CD4-positive, alpha-beta T cell (primary cell): ENCODE data around the gene CCL16. TPM values are rescaled to one million over a fixed set of nuclear protein-coding genes. Genes with fewer than 3 reads are reported as not detected.

Experiments
- ATAC-seq: fragments of 200-7000 bp; cut with Tn5 transposase; one replicate; pipeline ENCODE4 v1.10.0; 2022; ENCODE audit warnings: mild to moderate bottlenecking; ENCODE audit not compliant: poor library complexity
- CTCF ChIA-PET: fragments of 350-600 bp; sonication (Branson Sonifier 250); formaldehyde crosslinking; loops from one replicate; lab custom pipeline; 2021; ENCODE audit warnings: antibody characterized with exemption, inconsistent platforms; lab: Charles Lee
- POLR2A ChIA-PET: fragments of 350-600 bp; sonication (Branson Sonifier 250); formaldehyde crosslinking; loops from one replicate; lab custom pipeline; 2021; ENCODE audit warnings: antibody characterized with exemption, inconsistent platforms; lab: Charles Lee
- DNase-seq, 14 experiments: peaks; one replicate each; pipeline ENCODE4 v3.0.0-alpha.2; 2013 to 2020; ENCODE audit warnings: mixed read lengths in 2 of 14
- H3K27ac ChIP-seq, 2 donors: one replicate each; pipeline versions ENCODE4 v1.5.1 to v1.7.0; 2013; ENCODE audit warnings: low read length in 2 of 2, low read depth in 1 of 2, mild to moderate bottlenecking in 1 of 2
- H3K27me3 ChIP-seq, 2 experiments: 1 replicate in 1 of 2; 2 replicates in 1 of 2; pipeline versions ENCODE4 v1.6.1 to v1.7.0; 2013; ENCODE audit warnings: low read length in 2 of 2, control low read depth in 1 of 2, mild to moderate bottlenecking in 1 of 2, moderate library complexity in 1 of 2; ENCODE audit not compliant: insufficient read depth in 2 of 2, control insufficient read depth in 1 of 2
- H3K36me3 ChIP-seq: one replicate; pipeline ENCODE4 v1.6.1; 2013; ENCODE audit warnings: low read length, control low read depth; ENCODE audit not compliant: insufficient read depth
- H3K4me1 ChIP-seq: one replicate; pipeline ENCODE4 v1.6.1; 2013; ENCODE audit warnings: low read length, control low read depth; ENCODE audit not compliant: insufficient read depth
- H3K4me3 ChIP-seq: one replicate; pipeline ENCODE4 v1.5.1; 2013; ENCODE audit warnings: mild to moderate bottlenecking, low read length, moderate library complexity
- H3K9me3 ChIP-seq, 2 experiments: 1 replicate in 1 of 2; 2 replicates in 1 of 2; pipeline versions ENCODE4 v1.6.1 to v1.7.0; 2013; ENCODE audit warnings: low read length in 2 of 2, mild to moderate bottlenecking in 2 of 2, control low read depth in 1 of 2, moderate library complexity in 1 of 2; ENCODE audit not compliant: control insufficient read depth in 1 of 2, insufficient read depth in 1 of 2
- H3K27ac Mint-ChIP-seq: one replicate; pipeline ENCODE4 v1.8.0; 2020; ENCODE audit warnings: mixed read lengths
- H3K27me3 Mint-ChIP-seq: one replicate; pipeline ENCODE4 v1.8.0; 2021; ENCODE audit warnings: mixed read lengths
- H3K36me3 Mint-ChIP-seq: one replicate; pipeline ENCODE4 v1.8.0; 2021; ENCODE audit warnings: low read depth, mixed read lengths
- H3K4me1 Mint-ChIP-seq: one replicate; pipeline ENCODE4 v1.8.0; 2021; ENCODE audit warnings: low read depth, mixed read lengths
- H3K4me3 Mint-ChIP-seq: one replicate; pipeline ENCODE4 v1.8.0; 2020; ENCODE audit warnings: mild to moderate bottlenecking, mixed read lengths
- H3K9me3 Mint-ChIP-seq: one replicate; pipeline ENCODE4 v1.8.0; 2020; ENCODE audit warnings: mixed read lengths
- intact Hi-C, 2 experiments: fragments of 100-400 bp; cut with DNase I in 1 of 2; cut with micrococcal nuclease in 1 of 2; formaldehyde crosslinking; loops; one replicate each; pipeline versions ENCODE4 v1.15.1 to v1.9.0; 2023 to 2025; cut with DNase I, micrococcal nuclease
- total RNA-seq, 174 experiments: library from RNA in 2 of 174; stranded (reverse) in 2 of 174; gene quantifications; one replicate each; pipeline ENCODE4 v1.2.3 and lab custom pipeline; 2021 to 2026
- TF ChIP-seq, protein P1 (sequence below): fragments of 200-600 bp; IDR thresholded peaks from one replicate; pipeline ENCODE4 v1.8.0; 2022; ENCODE audit warnings: antibody characterized with exemption, mild to moderate bottlenecking

CCL16 gene
- total RNA-seq, 2 experiments from 2014 or later = not detected

DNA sequence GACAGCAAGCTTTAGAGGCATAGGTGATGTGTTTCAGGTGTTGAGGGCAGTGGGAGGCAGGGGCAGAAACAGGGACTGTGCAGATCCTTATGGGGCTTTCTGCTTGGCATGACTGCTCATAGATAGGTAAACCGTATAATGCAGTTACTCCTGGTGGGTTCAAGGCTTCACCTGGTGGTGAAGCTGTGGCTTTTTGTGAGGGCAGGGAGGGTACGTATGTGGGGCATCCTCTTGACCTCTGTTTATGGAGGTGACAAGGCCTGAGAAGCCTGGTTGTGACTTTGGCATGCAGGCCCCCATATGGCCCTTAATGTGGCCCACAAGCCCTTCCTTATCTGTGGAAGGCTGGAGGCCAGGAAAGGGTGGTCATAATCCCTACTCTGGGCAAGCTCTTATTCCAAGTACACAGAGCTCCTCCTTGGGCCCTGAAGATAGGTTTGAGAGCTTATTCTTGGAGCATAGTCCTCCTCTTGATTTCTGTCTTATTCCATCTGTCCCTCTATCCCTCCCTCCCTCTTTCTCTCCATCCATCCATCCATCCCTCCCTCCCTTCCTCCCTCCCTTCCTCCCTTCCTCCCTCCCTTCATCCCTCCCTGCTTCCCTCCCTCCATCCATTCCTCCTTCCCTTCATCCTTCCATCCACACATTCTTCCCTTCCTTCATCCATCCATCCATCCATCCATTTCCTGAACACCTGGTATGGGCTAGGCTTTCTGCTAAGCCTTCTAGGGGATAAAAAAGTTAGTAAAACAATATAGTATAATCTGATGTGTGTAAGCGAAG, 1.3 kb upstream of the CCL16 start:
- Mint-ChIP-seq H3K4me3 (no peak overlapping the region), H3K27me3 (peaks cover 19% of the 10 kb centered on the region), H3K27ac (no peak overlapping the region), H3K9me3 (no peaks in the 10 kb centered on the region), H3K4me1 (no peaks in the 10 kb centered on the region), H3K36me3 (no peaks in the 10 kb centered on the region)
- POLR2A ChIA-PET = no interaction called here
- H3K4me3 ChIP-seq = no peak overlapping the region
- no peaks in the 10 kb centered on the region for H3K9me3 ChIP-seq
- no peak for DNase-seq
- H3K4me1 ChIP-seq = no peaks in the 10 kb centered on the region
- CTCF ChIA-PET = no interaction called here
- intact Hi-C loops = no loop called here
- no peaks in the 10 kb centered on the region for H3K36me3 ChIP-seq
- no peak for ATAC-seq
- no peaks in the 10 kb centered on the region for H3K27me3 ChIP-seq
- H3K27ac ChIP-seq = no peak overlapping the region
- TF ChIP-seq, protein P1, sequence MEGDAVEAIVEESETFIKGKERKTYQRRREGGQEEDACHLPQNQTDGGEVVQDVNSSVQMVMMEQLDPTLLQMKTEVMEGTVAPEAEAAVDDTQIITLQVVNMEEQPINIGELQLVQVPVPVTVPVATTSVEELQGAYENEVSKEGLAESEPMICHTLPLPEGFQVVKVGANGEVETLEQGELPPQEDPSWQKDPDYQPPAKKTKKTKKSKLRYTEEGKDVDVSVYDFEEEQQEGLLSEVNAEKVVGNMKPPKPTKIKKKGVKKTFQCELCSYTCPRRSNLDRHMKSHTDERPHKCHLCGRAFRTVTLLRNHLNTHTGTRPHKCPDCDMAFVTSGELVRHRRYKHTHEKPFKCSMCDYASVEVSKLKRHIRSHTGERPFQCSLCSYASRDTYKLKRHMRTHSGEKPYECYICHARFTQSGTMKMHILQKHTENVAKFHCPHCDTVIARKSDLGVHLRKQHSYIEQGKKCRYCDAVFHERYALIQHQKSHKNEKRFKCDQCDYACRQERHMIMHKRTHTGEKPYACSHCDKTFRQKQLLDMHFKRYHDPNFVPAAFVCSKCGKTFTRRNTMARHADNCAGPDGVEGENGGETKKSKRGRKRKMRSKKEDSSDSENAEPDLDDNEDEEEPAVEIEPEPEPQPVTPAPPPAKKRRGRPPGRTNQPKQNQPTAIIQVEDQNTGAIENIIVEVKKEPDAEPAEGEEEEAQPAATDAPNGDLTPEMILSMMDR = no peak

GRCh38 chr17:35981908-35982330, 622 bp upstream of the CCL16 start:
- H3K9me3 Mint-ChIP-seq = no peaks in the 10 kb centered on the region
- POLR2A ChIA-PET = no interaction called here
- no peak overlapping the region for H3K4me3 Mint-ChIP-seq
- TF ChIP-seq, protein P1 = no peak
- H3K27ac Mint-ChIP-seq = no peak overlapping the region
- H3K36me3 Mint-ChIP-seq = no peaks in the 10 kb centered on the region
- no peaks in the 10 kb centered on the region for H3K4me1 Mint-ChIP-seq
- ATAC-seq (no peak), DNase-seq (no peak)
- H3K27me3 Mint-ChIP-seq = peaks cover 19% of the 10 kb centered on the region
- Histone ChIP-seq H3K27me3 (no peaks in the 10 kb centered on the region), H3K27ac (no peak overlapping the region), H3K4me1 (no peaks in the 10 kb centered on the region), H3K36me3 (no peaks in the 10 kb centered on the region), H3K9me3 (no peaks in the 10 kb centered on the region), H3K4me3 (no peak overlapping the region)
- CTCF ChIA-PET = no interaction called here
- intact Hi-C loops = no loop called here

DNA sequence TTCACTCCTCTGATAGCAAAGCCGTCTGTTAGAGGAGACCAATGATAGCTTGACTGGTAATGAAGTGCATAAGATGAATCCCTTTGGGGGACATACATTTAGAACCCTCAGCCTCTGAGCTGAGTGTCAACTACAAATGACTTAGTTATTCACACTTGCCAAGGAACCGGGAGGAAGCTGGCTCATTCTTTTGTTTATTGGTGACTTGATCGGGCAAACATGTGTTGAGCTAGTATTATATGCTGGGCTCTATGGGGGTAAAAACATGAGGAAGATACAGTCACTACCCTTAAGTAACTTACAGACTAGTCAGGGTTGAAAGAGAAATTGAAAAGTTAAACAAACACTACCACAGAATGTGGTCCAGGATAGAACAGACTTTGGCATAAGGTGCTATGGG, 3.0 kb downstream of the CCL16 start:
- ChIA-PET POLR2A (no interaction called here), CTCF (no interaction called here)
- DNase-seq (no peak), ATAC-seq (no peak)
- no peaks in the 10 kb centered on the region for H3K4me1 Mint-ChIP-seq
- TF ChIP-seq, protein P1 = no peak
- peaks cover 19% of the 10 kb centered on the region for H3K27me3 Mint-ChIP-seq
- no peak overlapping the region for H3K27ac Mint-ChIP-seq
- no peaks in the 10 kb centered on the region for H3K36me3 ChIP-seq
- no peaks in the 10 kb centered on the region for H3K4me1 ChIP-seq
- H3K27ac ChIP-seq = no peak overlapping the region
- no peaks in the 10 kb centered on the region for H3K9me3 ChIP-seq
- no peak overlapping the region for H3K4me3 ChIP-seq
- H3K27me3 ChIP-seq = no peaks in the 10 kb centered on the region
- intact Hi-C loops = no loop called here
- no peaks in the 10 kb centered on the region for H3K36me3 Mint-ChIP-seq
- H3K9me3 Mint-ChIP-seq = no peaks in the 10 kb centered on the region
- H3K4me3 Mint-ChIP-seq = no peak overlapping the region
